Glutamatergic neuron (in vitro differentiated cells): ENCODE results near the gene DCAF8. TPM values are rescaled to one million over a fixed set of nuclear protein-coding genes. Genes with fewer than 3 reads are reported as not detected.

Experiments
- DNase-seq: peaks from one replicate; pipeline ENCODE4 v3.0.0; 2022
- H3K27ac Mint-ChIP-seq: one replicate; pipeline ENCODE4 v1.8.0; 2020; ENCODE audit warnings: mild to moderate bottlenecking, mixed read lengths, inconsistent platforms; ENCODE audit not compliant: unreplicated experiment
- H3K27me3 Mint-ChIP-seq: one replicate; pipeline ENCODE4 v1.8.0; 2020; ENCODE audit warnings: mild to moderate bottlenecking, moderate library complexity, mixed read lengths, inconsistent platforms; ENCODE audit not compliant: unreplicated experiment
- H3K36me3 Mint-ChIP-seq: one replicate; pipeline ENCODE4 v1.8.0; 2020; ENCODE audit warnings: mild to moderate bottlenecking, mixed read lengths, inconsistent platforms; ENCODE audit not compliant: unreplicated experiment
- H3K4me1 Mint-ChIP-seq: one replicate; pipeline ENCODE4 v1.8.0; 2020; ENCODE audit warnings: mild to moderate bottlenecking, low read depth, mixed read lengths, inconsistent platforms; ENCODE audit not compliant: unreplicated experiment
- H3K4me3 Mint-ChIP-seq: one replicate; pipeline ENCODE4 v1.8.0; 2020; ENCODE audit warnings: mild to moderate bottlenecking, mixed read lengths, inconsistent platforms; ENCODE audit not compliant: unreplicated experiment
- H3K9me3 Mint-ChIP-seq: one replicate; pipeline ENCODE4 v1.8.0; 2020; ENCODE audit warnings: mild to moderate bottlenecking, moderate library complexity, mixed read lengths, inconsistent platforms; ENCODE audit not compliant: unreplicated experiment
- CTCF ChIP-seq: fragments of 200-600 bp; sonication (generic); IDR thresholded peaks from one replicate; pipeline ENCODE4 v1.5.0; 2021; ENCODE audit not compliant: partially characterized antibody, unreplicated experiment
- total RNA-seq: library from RNA; stranded (reverse); fragmentation: NEBNext Ultra II Directional; extraction: Animal tissue kit (Norgen Biotek cat#: 25700); gene quantifications from one replicate; pipeline ENCODE4 v1.2.1, GENCODE V29; 2021; ENCODE audit not compliant: unreplicated experiment

The DCAF8 gene
- total RNA-seq, 1 donor from 2014 or later: 146 TPM

- no peaks in the 10 kb centered on the region for H3K36me3 Mint-ChIP-seq
- peaks cover 11% of the 10 kb centered on the region for H3K4me1 Mint-ChIP-seq
- no peaks in the 10 kb centered on the region for H3K27me3 Mint-ChIP-seq
- TF ChIP-seq CTCF: no peak
- H3K9me3 Mint-ChIP-seq: peaks cover 4% of the 10 kb centered on the region
- no peak overlapping the region for H3K27ac Mint-ChIP-seq
- no peak overlapping the region for H3K4me3 Mint-ChIP-seq
- DNase-seq: no peak
These were observed 20.5 kb upstream of the DCAF8 start for GRCh38 chr1:160282807-160283206.

- H3K36me3 Mint-ChIP-seq: no peaks in the 10 kb centered on the region
These were observed 15.6 kb upstream of the DCAF8 start for GRCh38 chr1:160277987-160278386.

GRCh38 chr1:160277330-160277729 lies 15.0 kb upstream of the DCAF8 start:
- H3K27ac Mint-ChIP-seq: no peak overlapping the region
- H3K27me3 Mint-ChIP-seq: no peaks in the 10 kb centered on the region
- no peaks in the 10 kb centered on the region for H3K36me3 Mint-ChIP-seq
- H3K4me3 Mint-ChIP-seq: no peak overlapping the region
- no peak for TF ChIP-seq CTCF
- H3K4me1 Mint-ChIP-seq: no peaks in the 10 kb centered on the region
- DNase-seq: no peak
- no peaks in the 10 kb centered on the region for H3K9me3 Mint-ChIP-seq

More at GRCh38 chr1:160277987-160278386, 15.6 kb upstream of the DCAF8 start:
- no peak for TF ChIP-seq CTCF
- Mint-ChIP-seq H3K27ac (no peak overlapping the region), H3K9me3 (no peaks in the 10 kb centered on the region), H3K27me3 (no peaks in the 10 kb centered on the region), H3K4me1 (no peaks in the 10 kb centered on the region), H3K4me3 (no peak overlapping the region)
- DNase-seq: no peak

GRCh38 chr1:160271025-160271424 lies 8.7 kb upstream of the DCAF8 start:
- TF ChIP-seq CTCF: no peak
- Mint-ChIP-seq H3K36me3 (no peaks in the 10 kb centered on the region), H3K27ac (no peak overlapping the region), H3K9me3 (peaks cover 1% of the 10 kb centered on the region), H3K4me1 (no peaks in the 10 kb centered on the region), H3K4me3 (no peak overlapping the region), H3K27me3 (no peaks in the 10 kb centered on the region)
- DNase-seq: no peak

- DNase-seq: no peak
- no peaks in the 10 kb centered on the region for H3K36me3 Mint-ChIP-seq
- H3K4me3 Mint-ChIP-seq: no peak overlapping the region
- H3K27ac Mint-ChIP-seq: no peak overlapping the region
- no peak for TF ChIP-seq CTCF
- H3K9me3 Mint-ChIP-seq: peaks cover 3% of the 10 kb centered on the region
- no peaks in the 10 kb centered on the region for H3K27me3 Mint-ChIP-seq
- H3K4me1 Mint-ChIP-seq: peaks cover 3% of the 10 kb centered on the region
These were observed 5.1 kb upstream of the DCAF8 start for GRCh38 chr1:160267284-160267991.
